DOHH2 (cell line): ENCODE results near the gene RNF103.

Experiments used
- H3F3A ChIP-seq: fragments of 200-600 bp; sonication (generic), shearing (Covaris generic); 2 replicates; pipeline ENCODE4 v1.6.0; 2016; ENCODE audit warnings: antibody characterized with exemption, mild to moderate bottlenecking; ENCODE audit not compliant: control insufficient read depth, insufficient read depth
- H3K27ac ChIP-seq: fragments of 200-600 bp; sonication (generic); 2 replicates; pipeline ENCODE4 v1.5.1; 2014; ENCODE audit warnings: low read depth, mild to moderate bottlenecking, low read length, moderate library complexity
- H3K27me3 ChIP-seq: fragments of 200-600 bp; sonication (generic); 2 replicates; pipeline ENCODE4 v1.6.1; 2014; ENCODE audit warnings: mild to moderate bottlenecking, low read length, mixed read lengths; ENCODE audit not compliant: control insufficient read depth
- H3K36me3 ChIP-seq: fragments of 200-600 bp; sonication (generic); 2 replicates; pipeline ENCODE4 v1.6.1; 2014; ENCODE audit warnings: mild to moderate bottlenecking, low read length, moderate library complexity, mixed read lengths; ENCODE audit not compliant: control insufficient read depth
- H3K4me1 ChIP-seq: fragments of 200-600 bp; sonication (generic); 2 replicates; pipeline ENCODE4 v1.6.1; 2014; ENCODE audit warnings: mild to moderate bottlenecking, low read length, mixed read lengths; ENCODE audit not compliant: control insufficient read depth
- H3K4me2 ChIP-seq: fragments of 200-600 bp; sonication (generic); 2 replicates; pipeline ENCODE4 v1.6.0; 2014; ENCODE audit warnings: mild to moderate bottlenecking, low read length, moderate library complexity
- H3K4me3 ChIP-seq: fragments of 200-600 bp; sonication (generic); 2 replicates; pipeline ENCODE4 v1.5.1; 2014; ENCODE audit warnings: mild to moderate bottlenecking, low read length, mixed read lengths
- H3K79me2 ChIP-seq: fragments of 200-600 bp; sonication (generic); 2 replicates; pipeline ENCODE4 v1.6.1; 2014; ENCODE audit warnings: mild to moderate bottlenecking, low read length, mixed read lengths; ENCODE audit not compliant: control insufficient read depth
- H3K9me2 ChIP-seq: fragments of 200-600 bp; sonication (generic); replicated peaks from 2 replicates; pipeline ENCODE4 v1.6.1; 2014; ENCODE audit warnings: mild to moderate bottlenecking, low read length, mixed read lengths; ENCODE audit not compliant: control insufficient read depth
- H3K9me3 ChIP-seq: fragments of 200-600 bp; sonication (generic); 2 replicates; pipeline ENCODE4 v1.6.1; 2014; ENCODE audit warnings: antibody characterized with exemption, low read length, mixed read lengths; ENCODE audit not compliant: control insufficient read depth, insufficient read depth
- H4K20me1 ChIP-seq: fragments of 200-600 bp; sonication (generic); 2 replicates; pipeline ENCODE4 v1.6.0; 2014; ENCODE audit warnings: low read depth, mild to moderate bottlenecking, antibody characterized with exemption, low read length, moderate library complexity; ENCODE audit not compliant: control insufficient read depth, insufficient read depth
- CTCF ChIP-seq: fragments of 200-600 bp; sonication (generic); IDR thresholded peaks from one replicate; pipeline ENCODE4 v1.5.1; 2014; ENCODE audit warnings: antibody characterized with exemption, mild to moderate bottlenecking, low read depth, low read length; ENCODE audit not compliant: poor library complexity, severe bottlenecking
- EZH2phosphoT487 ChIP-seq: fragments of 200-600 bp; sonication (generic); IDR thresholded peaks from 2 replicates; pipeline ENCODE4 v1.6.1; 2017; ENCODE audit warnings: borderline replicate concordance, mild to moderate bottlenecking, antibody characterized with exemption, low read length, moderate library complexity, mixed read lengths

Gene RNF103

GRCh38 chr2:86584151-86584913 is 39.3 kb downstream of the RNF103 start:
- H3K27ac ChIP-seq: no peak overlapping the region
- H3K9me3 ChIP-seq: no peaks in the 10 kb centered on the region
- no peaks in the 10 kb centered on the region; the same call in 1 of the 2 replicates for H3K4me1 ChIP-seq
- H3F3A ChIP-seq: no peaks in the 10 kb centered on the region
- H3K9me2 ChIP-seq: no peaks in the 10 kb centered on the region
- peaks cover 5% of the 10 kb centered on the region; the same call in 1 of the 2 replicates for H3K27me3 ChIP-seq
- no peak for TF ChIP-seq CTCF
- TF ChIP-seq EZH2phosphoT487: no peak
- no peak overlapping the region for H3K4me3 ChIP-seq
- H3K36me3 ChIP-seq: no peaks in the 10 kb centered on the region
- no peak overlapping the region for H3K4me2 ChIP-seq
- no peaks in the 10 kb centered on the region for H4K20me1 ChIP-seq
- no peaks in the 10 kb centered on the region for H3K79me2 ChIP-seq

GRCh38 chr2:86580560-86580959 is 43.1 kb downstream of the RNF103 start:
- no peaks in the 10 kb centered on the region for H3K9me3 ChIP-seq
- H4K20me1 ChIP-seq: no peaks in the 10 kb centered on the region
- TF ChIP-seq CTCF (no peak), EZH2phosphoT487 (no peak)
- no peaks in the 10 kb centered on the region for H3K36me3 ChIP-seq
- H3K4me3 ChIP-seq: no peak overlapping the region
- H3F3A ChIP-seq: no peaks in the 10 kb centered on the region
- no peaks in the 10 kb centered on the region; the same call in 1 of the 2 replicates for H3K4me1 ChIP-seq
- H3K27me3 ChIP-seq: no peaks in the 10 kb centered on the region
- H3K79me2 ChIP-seq: no peaks in the 10 kb centered on the region
- H3K27ac ChIP-seq: no peak overlapping the region
- H3K9me2 ChIP-seq: no peaks in the 10 kb centered on the region
- no peak overlapping the region for H3K4me2 ChIP-seq

GRCh38 chr2:86577817-86578456 is 45.7 kb downstream of the RNF103 start:
- TF ChIP-seq EZH2phosphoT487: no peak
- no peak for TF ChIP-seq CTCF
- H3K4me1 ChIP-seq: no peaks in the 10 kb centered on the region
- no peaks in the 10 kb centered on the region for H3K27me3 ChIP-seq
- H3K79me2 ChIP-seq: no peaks in the 10 kb centered on the region
- no peaks in the 10 kb centered on the region for H3F3A ChIP-seq
- H3K4me2 ChIP-seq: no peak overlapping the region
- no peaks in the 10 kb centered on the region for H3K9me3 ChIP-seq
- no peak overlapping the region for H3K4me3 ChIP-seq
- H3K9me2 ChIP-seq: no peaks in the 10 kb centered on the region
- H3K36me3 ChIP-seq: no peaks in the 10 kb centered on the region
- H4K20me1 ChIP-seq: no peaks in the 10 kb centered on the region
- H3K27ac ChIP-seq: no peak overlapping the region
